ENCODE data around the gene CCNY.
"Not testable (repeated sequence)": the region's sequence is repeated elsewhere in the genome, so short reads cannot be mapped to it uniquely, and the experiment has no call there.

CCNY gene

DNA sequence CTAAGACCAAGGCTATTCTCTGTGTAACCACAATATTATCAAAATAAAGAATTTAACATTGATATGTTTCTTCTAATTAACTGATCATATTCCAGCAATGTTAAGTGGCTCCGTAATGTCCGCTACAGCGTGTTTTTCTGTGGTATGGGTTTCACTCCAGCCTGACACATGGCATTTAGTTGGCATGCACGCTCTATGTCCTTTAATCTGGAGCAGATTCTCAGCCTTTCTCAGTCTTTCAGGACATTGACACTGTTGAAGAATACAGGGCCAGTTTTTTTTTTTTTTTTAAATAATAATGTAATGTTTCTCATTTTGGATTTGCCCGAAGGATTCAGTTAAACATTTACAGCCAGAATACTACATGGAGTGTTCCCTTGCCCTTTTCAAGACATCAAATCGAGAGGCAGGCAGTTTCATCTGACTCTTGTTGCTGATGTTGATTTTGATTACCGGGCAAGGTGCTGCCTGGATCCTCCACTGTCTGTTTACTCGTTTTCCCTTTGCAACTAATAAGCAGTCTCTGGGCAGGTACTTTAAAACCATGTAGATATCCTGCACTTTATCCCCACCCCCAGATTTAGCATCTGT lies 171.3 kb downstream of the CCNY start:
- no peak for DNase-seq

DNA sequence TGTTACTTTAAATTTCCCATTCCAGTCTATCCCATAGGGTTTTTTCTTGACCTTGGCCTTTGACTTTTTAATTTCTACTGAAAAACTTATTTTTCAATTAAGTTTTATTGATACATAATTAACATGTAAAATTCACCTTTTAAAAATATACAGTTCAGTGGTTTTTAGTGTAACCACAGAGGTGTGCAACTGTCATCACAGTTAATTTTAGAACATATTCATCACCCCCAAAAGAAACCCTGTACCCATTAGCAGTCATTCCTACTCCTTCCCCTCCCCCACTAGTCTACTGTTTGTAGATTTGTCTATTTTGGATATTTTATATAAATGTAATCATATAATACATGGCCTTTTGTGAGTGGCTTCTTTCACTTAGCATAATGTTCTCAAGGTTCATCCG lies 172.3 kb downstream of the CCNY start:
- no peak for DNase-seq

DNA sequence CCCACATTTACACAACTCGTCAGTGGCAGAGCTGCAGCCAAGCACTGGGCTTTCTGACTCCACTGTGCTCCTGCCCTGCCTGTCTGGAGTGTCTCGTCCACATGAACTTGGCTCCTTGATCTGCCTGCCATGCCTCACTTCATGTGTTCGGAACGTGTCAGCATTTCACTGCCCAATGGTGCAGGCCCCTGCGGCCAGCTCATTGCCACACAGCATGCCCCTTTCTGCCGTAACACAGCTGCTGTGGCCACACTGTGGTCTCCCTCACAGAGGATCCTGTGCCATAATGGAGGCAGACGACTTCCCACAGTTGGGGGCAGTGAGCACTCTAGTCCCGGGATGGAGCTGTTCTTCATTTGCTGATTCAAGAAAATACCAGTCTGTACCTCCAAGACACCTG lies 174.6 kb downstream of the CCNY start:
- no peak for DNase-seq

DNA sequence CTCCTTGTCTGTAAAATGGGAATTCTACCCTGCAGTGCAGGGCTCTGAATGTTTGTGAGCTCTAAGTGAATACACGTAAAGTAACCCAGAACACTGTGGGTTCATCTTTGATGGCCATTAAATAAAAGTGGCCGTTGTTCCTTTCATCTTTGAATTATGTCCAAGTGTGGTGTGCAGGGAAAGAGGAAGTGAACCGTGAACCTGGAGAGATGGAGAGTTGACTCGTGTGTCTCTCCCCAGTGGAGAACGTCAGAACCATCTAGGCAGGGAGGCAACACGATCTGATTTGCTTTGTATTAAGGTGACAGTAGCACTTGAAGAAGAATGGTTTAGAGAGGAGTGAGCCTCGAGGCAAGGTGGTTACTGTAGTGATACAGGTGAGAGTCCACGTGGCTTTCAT lies 175.3 kb downstream of the CCNY start:
- no peak for DNase-seq

DNA sequence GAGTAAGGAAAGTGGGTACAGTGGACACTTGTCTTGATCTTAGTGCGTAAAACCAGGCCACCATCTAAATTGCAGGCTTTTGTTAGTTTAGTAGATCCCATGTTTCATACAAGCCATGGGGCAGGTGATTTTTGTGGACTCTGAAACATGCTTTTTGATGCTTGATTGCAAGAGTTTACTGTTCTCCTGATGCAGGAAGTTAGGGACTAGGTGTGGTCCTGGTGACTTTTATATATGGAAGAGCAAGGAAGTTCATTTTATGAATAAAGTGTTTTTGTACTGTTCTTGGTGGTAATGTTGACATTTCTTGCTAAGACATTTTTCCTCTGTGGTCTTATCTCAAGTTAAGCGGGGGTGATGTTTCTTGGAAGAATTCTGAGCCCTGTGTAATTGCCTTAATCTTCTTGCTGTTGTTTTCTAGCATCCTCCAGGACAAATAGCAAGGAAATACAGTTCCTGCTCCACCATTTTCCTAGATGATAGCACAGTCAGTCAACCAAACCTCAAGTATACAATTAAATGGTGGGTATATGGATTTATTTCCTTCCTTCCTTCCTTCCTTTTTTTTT lies 179.9 kb downstream of the CCNY start:
- no peak for DNase-seq

DNA sequence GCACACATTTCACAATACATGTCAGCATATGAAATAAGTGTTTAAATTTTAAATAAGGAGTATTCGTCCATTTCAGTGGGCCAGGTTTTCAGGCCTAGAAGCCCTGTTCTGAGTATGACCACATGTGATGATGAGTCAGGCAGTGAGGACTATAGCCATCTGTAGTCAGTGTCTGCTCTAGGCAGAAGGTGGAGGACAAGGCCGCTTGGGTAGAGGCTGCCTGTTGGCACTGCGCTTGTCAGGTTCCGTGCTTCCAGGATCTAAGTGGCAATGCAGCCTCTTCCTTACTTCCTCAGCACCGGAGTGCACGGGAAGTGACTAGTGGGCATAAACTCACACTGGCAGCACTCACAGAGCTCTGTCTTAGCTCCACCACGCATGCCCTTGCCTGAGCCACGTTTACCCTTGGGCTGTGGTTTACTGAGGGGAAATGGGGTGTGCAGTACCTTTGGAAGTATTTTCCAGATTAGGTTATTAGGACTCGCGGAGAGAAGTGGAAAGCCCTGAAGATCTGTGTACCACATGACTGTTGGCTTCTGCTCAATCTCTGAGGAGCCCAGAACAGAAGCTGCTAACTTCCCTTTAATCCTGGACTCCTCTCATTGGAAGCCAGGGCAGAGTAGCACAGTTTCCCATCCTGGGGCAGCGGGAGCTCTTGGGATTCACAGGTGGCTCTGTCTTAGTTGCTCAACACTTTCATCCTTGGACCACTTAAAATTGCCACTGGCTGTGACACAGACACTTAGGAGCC lies 181.3 kb downstream of the CCNY start:
- peak in 11 of 51 donors; percentile 12 to 56 (median 25) for DNase-seq

DNA sequence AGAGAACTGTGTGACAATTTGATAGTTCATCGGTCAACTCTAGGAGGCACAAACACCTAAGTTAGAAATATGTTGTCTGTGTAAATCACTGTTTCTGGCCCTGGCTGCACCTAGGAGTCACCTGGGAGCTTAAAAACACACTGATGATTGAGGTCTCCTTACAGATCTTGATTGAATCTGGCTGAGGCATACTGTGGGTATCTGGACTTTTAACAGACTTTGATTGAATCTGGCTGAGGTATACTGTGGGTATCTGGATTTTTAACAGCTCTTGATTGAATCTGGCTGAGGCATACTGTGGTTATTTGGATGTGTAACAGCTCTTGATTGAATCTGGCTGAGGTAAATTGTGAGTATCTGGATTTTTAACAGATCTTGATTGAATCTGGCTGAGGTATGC lies 181.9 kb downstream of the CCNY start:
- not testable (repeated sequence) for DNase-seq

DNA sequence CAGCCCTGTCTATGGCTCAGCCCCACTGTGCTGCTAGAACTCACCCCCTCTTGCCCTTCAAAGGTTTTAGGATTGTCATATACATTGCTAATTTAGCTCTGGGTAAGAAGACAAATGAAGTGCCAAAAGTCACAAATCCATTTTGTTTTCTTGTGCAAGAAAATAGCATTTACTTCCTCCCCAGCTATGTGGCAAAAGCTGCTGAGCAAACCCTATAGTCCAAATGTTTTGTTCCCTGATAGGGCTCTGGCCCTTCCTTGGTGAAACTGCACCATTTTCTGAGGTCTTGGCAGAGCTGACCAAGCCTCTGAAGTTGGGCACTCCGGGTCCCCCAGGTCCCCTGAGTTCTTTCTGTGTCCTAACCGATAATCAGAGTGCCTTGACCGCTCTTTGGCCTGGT lies 184.7 kb downstream of the CCNY start:
- DNase-seq = no peak

DNA sequence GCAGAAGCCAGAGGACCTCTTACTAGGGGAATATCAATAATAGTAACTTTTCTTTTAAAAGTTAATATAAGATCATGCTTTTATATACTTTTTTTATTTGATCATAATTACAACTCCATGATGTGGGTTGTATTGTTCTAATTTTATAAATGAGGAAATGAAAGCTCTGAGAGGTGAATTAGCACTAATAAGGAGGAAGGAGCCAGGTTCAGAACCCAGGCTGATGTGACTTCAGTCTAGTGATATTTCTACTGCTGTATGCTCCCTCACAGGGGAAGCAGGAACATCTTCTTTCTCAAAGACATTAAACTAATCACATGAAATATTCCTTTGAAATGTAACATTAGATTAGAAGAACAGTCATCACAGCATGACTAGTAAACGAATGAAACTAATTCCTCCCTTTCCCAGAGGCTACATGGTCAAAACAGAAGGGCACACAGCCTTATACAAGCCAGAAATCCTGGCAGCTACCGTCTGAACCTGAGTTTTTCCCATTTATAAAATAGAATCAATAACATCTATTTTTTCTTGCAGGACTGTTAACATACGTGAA lies 187.4 kb downstream of the CCNY start:
- no peak for DNase-seq

DNA sequence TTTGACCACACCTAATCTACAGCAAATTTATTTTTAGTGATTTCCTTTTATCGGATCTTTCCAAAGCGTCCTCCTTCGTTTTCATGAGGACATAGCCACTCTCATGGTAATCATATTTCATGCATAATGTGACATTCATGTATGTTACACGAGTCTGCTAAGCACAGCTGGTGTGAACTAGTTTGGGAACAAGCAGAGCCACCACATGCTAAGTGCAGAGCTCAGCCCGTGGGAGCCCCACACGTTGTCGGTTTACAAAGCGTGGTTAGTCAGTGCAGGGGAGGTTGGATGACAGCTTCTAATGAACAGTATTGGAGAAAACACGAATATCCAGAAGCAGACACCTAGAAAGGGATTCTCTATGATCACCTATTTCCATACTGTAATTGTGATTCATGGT lies 190.4 kb downstream of the CCNY start:
- no peak for DNase-seq

DNA sequence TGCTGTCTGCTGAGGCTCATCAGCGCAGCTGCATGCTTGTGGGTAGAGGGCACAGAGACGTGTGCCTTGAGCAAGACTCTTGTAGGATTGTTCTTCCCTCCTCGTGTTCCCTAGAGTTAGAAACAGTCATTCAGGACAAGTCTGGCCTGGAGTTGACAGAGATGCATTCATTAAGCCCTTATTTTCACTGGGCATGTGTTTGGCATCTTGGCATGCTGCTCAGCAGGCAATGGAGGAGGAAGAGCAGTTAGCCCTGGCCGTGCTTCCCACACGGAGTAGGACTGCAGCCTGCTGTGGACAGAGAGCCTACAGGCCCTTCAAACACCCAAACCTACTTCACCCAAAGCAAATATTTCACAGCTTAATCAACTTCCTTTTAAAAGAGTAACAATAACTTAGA lies 195.8 kb downstream of the CCNY start:
- DNase-seq = peak in 12 of 51 donors; percentile 8 to 44 (median 18)

DNA sequence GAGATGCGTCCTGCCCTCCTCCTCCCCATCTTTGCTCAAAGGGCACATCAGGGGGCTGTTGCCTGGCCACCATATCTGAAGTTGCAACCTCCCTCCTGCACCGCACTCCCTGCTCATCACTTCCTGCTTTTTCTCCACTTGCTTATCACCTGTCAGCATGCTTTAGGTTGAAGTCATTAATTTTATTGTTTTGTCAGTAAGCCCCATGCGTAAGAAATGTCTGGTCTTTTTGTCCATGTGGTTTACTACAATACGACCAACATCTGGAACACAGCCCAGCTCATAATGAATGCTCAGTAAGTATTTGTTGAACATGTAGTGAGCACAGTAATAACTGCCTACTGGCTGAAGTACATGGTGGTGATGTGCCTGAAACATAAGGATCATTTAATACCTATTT lies 197.3 kb downstream of the CCNY start:
- DNase-seq = no peak

DNA sequence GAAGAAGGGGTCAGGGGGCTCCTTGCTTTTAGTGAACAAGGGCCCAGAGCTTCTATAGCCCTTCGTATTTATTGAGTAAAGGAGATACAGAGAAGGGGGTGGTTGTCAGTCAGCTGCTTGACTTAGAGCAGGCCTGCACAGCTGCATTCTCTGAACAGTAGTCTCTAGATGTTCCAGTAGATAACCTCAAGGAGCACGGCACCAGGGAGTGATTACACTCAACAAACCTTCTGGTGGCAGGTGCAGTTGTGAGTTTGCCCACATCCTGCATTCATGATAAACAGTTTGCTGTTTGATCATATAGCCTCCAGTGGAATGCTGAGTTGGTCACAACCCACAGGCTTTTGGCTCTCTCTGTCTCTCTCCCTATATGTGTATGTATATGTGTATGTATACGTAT lies 198.8 kb downstream of the CCNY start:
- no peak for DNase-seq

DNA sequence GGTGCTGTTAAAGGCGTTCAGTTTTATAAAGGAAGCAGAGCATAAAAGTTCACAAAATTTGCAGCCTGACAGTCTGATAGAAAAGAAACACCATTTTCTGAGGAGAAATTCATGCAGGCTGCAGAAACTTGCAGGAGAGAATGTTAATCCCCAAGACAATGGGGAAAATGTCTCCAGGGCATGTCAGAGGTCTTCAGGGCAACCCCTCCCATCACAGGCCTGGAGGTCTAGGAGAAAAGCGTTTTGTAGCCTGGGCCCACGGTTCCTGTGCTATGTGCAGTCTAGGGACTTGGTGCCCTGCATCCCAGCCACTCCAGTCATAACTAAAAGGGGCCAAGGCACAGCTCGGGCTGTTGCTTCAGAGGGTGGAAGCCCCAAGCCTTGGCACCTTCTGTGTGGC lies 200.5 kb downstream of the CCNY start:
- no peak for DNase-seq

DNA sequence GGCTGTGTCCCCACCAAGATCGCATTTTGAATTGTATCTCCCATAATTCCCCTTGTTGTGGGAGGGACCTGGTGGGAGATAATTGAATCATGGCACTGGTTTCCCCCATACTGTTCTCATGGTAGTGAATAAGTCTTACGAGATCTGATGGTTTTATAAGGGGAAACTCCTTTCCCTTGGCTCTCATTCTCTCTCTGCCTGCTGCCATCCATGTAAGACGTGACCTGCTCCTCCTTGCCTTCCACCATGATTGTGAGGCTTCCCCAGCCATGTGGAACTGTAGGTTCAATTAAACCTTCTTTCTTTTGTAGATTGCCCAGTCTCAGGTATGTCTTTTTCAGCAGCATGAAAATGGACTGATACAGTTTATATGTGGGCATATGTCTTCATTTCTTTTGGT lies 201.6 kb downstream of the CCNY start:
- DNase-seq = not testable (repeated sequence)

DNA sequence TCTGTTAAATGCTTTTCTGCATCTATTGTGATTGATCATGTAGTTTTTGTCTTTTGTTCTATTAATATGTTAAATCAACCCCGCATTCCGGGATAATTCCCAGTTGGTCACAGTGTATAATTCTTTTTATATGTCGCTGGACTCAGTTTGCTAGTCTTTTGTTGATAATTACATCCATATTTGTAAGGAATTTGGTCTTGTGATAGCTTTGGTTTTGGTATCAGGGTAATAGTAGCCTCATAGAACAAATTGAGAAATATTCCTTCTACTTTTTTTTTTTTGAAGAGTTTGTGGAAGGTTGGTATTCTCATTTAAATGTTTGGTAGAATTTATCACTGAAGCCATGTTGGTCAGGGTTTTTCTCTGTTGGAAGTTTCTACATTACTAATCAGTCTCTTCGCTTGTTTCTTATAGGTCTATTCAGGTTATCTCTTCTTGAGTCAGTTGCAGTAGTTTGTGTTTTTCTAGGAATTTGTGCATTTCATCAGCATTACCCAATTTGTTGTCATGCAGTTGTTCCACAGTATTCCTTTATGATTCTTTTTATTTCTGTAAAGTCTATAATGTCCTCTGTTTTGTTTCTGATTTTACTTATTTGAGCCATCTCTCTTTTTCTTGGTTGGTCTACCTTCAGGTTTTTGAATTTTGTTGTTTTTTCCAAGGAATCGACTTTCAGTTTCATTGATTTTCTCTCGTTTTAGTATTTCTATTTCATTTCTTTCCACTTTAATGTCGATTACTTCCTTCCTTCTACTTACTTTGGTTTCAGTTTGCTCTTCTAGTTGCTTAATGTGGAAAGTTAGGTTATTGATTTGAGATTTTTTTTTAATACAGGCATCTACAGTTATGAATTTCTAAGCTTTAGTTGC lies 204.2 kb downstream of the CCNY start:
- no peak for DNase-seq

DNA sequence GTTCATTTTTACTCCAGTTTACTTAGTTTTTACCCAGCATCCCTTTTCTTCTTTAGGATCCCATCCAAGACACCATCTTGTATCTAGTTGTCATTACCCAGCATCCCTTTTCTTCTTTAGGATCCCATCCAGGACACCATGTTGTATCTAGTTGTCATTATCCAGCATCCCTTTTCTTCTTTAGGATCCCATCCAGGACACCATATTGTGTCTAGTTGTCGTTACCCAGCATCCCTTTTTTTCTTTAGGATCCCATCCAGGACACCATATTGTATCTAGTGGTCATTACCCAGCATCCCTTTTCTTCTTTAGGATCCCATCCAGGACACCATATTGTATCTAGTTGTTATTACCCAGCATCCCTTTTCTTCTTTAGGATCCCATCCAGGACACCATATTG lies 205.4 kb downstream of the CCNY start:
- DNase-seq = no peak

DNA sequence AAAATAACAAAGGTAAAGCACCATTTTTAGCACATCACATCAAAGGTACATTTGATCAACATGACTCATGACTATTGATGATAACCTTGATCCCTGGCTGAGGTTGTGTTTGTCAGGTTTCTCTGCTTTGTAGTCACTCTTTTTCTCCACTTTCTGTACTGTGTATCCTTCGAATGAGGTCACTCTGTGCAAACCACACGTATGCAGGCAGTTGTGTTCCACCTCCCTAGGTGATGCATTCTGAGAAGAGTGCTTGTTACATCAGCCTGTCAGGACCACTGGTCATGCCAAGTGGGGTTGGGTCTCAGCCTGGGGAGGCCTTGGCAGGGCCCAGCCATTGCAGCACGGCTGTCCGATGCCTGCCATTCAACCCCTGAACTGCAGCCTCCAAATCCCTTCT lies 206.0 kb downstream of the CCNY start:
- DNase-seq = no peak

DNA sequence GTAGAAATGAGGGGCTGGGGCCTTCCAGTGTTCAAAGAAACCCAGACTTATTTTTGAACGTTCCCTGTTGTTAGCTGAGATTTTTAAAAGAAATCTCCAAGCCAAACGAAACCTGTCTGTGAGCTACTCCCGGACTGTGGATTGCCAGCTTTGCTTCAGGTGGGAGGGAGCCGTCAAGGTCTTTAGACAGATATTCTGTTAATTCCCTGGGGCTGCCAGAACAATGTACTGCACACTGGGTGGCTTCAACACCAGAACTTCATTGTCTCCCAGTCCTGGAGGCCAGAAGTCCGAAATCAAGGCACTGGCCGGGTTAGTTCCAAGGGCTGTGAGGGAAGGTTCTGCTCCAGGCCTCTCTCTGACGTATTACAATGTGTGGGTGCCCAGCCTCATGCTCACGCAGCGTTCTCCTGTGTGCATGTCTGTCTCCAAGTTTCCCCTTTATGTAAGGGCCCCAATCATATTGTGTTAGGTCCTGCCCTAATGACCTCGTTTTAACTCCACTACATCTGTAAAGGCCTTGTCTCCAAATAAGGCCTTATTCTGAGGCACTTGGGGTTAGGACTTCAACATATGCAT lies 208.9 kb downstream of the CCNY start:
- DNase-seq = no peak

DNA sequence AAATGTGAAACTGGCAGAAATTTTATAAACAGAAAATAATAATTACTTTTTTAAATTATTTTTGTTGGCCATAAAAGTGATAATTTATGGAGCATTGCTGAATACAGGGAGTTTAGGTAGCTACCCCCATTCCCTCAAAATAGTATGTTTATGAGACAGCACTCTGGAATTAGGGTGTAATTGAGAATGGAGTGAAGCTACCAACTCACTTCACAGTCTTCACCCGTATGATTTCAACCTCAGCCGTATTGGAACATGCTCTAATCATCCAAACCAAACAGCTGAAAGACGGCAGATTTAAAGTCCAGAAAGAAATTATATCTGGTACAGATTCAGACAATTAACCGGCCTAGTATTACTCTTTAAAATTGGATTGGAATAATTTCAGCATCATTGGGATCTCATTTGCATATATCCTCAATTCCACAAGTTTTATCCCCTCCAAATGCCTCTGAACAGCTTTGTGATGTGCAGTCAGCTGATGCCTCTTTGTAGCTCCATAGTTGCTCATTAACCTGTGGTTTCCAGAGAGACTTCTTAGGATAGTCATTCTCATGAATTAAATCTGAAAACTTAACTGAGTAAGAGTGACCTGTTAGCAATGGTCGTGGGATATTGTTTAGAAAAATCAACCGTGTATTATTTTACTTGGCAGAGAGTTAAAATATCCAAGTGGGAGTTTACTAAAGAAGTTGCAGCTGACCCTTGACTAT lies 209.7 kb downstream of the CCNY start:
- DNase-seq = no peak

DNA sequence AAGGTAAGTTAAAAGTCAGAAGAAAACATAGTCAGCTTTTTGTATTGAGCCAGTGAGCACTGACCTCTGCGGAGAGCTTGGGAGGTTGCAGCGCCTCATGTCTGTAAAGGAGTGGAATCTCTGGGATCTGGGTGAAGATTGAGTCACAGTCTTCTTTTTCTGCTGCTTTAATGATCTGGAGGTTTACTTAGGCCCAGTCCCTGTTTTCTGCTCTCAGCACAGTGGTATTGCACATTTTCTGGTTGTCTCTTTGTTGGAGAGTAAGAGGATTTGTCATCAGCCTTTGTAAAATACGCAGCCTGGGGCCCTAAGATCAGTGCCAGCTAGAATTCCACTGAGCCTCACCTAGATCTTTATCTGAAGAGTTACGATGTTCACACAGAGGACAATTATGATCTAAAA lies 210.5 kb downstream of the CCNY start:
- no peak for DNase-seq

Data from hypothalamus (tissue), 51 donors.